HPDE6-E6E7 (cell line): Measurements from ENCODE around the gene NTF4.
"Not testable (repeated sequence)": the region's sequence is repeated elsewhere in the genome, so short reads cannot be mapped to it uniquely, and the experiment has no call there.

Experiments
- DNase-seq: peaks from one replicate; pipeline ENCODE4 v3.0.0; 2011; ENCODE audit warnings: missing footprints; ENCODE audit errors: extremely low spot score

The NTF4 gene

DNA sequence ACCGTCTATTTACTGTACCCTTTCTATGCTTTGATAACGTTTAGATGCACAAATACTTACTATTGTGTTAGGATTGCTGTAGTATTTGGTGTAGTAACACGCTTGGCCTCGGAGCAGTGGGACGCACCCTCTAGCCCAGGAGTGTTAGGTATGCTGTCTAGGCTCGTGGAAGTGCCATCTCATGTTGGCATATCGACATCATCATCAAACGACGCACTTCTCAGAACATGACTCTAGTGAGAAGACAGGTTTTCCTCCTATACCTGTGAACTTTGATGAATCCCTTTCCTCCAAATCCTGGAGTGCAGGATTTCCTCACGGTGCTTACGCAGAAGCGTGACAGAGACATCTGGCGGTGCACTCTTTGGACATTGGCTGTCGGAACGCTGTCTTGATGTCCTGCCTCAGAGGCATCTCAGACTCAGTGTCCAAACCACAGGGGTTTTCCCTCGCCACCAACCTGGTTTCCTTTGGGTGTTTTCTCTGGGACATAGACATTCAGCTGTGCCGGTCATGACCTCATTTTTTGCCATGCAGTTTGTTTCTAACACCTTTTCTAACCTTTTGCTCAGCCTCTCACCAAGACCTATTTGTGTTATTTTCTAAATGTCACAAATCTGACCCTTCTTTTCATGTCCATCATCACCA lies 26.9 kb upstream of the NTF4 start:
- DNase-seq = no peak

DNA sequence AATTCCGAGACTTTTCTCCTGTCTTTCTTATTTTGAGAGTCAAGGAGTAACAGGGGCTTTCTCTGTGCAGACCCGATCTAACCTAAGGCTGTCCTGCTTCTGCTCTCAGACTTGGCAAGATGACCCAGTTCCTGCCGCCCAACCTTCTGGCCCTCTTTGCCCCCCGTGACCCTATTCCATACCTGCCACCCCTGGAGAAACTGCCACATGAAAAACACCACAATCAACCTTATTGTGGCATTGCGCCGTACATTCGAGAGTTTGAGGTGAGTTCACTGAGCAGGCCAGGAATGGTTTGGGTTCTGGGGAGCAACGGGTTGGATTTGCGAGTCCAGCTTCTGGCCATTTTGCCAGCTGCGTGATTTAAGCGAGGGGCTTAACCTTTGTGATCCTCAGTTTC lies 21.7 kb upstream of the NTF4 start:
- DNase-seq = no peak

DNA sequence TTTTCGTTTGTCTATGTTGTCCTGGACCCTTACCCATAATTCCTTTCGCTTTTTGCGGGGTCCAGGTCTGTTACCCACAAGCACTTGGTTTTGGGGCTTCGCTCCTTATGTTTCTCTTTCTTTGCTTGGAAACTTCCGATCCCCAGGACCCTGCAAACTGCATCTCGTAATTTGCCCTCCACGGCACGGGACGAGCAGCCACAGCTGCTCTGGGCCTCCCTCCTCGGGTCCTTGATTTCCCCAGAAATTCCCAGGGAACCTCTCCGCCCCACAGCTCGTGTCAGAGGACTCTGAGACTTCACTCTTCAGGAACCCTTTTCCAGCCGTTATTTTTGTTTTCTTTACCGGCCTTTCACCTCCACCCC lies 21.2 kb upstream of the NTF4 start:
- no peak for DNase-seq

DNA sequence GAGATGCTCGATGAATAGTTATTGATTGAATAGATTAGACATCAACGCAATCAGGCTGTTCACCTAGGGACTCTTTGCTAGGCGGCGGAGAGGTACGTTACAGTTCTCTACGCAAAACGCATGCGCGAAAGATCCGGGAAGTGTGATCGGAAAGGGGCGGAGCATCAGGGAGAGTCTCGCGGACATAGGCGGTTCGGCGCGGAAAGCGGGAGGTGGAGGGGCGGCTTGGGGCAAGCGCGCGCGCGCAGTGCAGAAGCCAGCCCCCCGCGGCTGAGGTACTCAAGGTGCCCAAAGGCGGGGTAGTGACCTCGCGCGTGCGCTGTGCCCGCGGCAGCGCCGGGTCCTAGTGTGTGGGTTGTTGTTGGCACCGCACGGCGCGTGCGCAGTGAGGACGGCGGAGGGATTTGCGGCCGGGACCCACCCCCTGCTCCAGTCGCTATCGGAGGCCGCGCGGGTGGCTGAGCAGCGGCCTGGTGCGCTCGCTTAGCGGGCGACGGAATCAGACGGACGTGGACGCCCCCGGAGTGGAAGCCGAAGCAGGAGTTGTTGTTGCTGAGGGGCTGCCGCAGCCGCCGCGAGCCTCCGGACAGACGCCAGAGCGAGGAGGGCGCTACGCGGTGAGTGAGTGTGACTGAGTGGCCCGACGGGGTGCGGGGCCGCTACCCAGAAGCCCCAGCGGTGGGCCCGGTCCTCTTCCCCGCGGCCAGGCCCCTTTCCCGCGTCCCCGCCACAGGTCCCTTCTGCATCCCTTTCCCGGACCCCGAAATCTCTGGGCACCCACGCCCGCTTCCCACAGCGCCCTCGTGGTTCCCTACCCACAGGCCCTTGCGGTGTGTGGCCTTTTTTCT lies 20.6 kb upstream of the NTF4 start, which contains the start of gene SNRNP70:
Gene SNRNP70 (plus strand): TSS at position 432 of the 848 bp plus-strand sequence. CDS start 964 bp downstream, outside the sequence.
- peak; percentile 100 for DNase-seq

DNA sequence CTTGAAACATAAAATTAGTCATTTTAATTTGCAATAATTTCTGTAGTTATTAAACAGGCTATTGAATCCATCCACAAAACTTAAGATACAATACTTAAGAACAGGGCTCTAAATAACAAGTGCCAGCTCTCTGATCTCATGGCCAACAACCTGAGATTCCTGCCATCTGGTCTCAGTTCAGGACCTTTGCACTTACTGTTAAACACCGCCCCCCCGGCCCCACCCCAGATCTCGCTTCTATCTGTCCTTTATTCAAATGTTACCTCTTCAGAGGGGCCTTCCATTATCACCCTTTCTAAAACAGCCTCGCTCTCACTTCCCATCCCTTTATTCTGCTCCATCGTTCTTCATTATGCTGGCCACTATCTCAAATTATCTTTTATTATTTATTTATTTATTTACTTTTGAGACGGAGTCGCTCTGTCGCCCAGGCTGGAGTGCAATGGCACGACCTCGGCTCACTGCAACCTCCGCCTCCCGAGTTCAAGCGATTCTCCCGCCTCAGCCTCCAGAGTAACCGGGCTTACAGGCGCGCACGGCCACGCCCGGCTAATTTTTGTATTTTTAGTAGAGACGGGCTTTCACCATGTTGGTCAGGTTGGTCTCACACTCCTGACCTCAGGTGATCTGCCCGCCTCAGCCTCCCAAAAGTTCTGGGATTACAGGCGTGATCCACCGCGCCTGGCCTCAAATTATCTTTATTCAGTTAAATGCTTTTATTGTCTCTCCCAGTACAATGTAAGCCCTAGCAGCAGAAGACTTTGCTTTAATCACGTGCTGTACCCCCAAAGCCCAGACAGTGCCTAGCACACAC lies 19.8 kb upstream of the NTF4 start:
- DNase-seq = no peak

DNA sequence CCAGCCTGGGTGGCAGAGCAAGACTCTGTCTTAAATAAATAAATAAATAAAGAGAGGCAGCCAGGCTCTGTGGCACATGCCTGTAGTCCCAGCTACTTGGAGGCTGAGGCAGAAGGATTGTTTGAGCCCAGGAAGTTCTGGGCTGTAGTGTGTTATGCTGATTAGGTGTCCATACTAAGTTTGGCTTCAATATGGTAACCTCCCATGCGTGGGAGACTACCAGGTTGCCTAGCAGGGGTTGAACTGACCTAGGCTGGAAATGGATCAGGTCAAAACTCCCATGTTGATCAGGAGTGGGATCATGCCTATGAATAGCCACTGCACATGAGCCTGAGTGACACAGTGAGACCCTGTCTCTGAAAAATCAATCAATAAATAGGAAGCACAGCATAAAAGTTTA lies 16.7 kb upstream of the NTF4 start:
- no peak for DNase-seq

DNA sequence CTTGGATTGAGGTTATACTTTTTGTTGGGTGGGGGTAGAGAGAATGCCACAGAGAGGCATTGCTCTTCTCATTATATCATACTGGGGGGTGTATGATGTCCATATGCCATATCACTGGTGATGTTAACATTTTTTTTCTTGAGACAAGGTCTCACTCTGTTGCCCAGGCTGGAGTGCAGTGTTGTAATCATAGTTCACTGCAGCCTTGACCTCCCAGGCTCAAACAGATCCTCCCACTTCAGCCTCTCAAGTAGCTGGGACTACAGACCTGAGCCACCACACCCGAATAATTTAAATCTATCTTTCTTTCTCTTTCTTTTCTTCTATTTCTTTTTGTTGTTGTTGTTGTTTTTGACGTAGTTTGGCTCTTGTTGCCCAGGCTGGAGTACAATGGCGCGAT lies 15.8 kb upstream of the NTF4 start:
- no peak for DNase-seq

DNA sequence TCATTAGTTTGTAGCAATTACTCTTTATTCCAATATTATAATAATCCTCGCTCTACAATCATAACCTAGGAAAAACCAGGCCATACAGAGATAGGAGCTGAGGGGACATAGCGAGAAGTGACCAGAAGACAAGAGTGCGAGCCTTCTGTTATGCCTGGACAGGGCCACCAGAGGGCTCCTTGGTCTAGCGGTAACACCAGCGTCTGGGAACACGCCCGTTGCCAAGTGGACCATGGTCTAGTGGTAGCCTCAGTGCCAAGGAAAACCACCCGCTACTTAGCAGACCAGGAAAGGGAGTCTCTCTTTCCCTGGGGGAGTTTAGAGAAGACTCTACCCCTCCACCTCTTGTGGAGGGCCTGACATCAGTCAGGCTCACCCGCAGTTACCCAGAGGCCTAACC lies 10.3 kb upstream of the NTF4 start:
- DNase-seq = not testable (repeated sequence)

DNA sequence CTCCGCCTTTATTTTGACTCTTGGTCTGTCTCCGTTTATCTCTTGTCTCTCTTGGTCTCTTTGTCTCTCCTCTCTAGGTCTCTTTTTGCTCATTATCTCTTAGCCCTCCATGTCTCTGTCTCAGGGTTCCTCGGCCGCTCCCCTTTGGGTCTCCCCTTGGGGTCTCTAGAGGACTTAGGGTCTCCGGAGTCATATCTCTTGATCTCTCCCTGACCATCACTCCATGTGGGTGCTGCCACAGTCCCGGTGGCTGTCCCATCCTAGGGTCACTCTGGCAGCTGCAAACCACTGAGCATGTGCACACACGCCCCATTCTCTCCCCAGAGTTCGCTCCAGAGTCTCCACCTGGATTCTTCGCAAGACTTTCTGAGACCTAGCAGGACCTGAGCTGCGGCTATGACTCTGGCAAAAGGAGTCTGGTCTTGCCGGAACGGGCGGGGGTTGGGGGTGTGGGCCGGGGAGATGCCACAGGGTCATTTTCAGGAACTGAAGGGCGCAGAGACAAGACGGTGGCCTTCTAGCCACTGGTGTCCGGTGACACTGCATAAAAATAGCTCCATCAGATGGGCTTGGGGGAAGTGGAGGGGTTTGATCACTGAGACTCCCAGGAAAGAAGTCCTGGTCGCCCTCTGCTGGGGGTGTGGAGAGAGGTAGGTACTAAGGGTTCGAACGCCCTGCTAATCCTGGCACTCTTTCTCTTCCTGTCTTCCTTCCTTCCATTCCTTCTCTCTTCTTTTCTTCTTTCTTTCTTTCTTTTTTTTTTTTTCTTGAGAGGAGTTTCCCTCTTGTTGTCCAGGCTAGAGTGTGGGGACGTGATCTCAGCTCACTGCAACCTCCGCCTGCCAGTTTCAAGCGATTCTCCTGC lies 9.1 kb upstream of the NTF4 start:
- DNase-seq = no peak

DNA sequence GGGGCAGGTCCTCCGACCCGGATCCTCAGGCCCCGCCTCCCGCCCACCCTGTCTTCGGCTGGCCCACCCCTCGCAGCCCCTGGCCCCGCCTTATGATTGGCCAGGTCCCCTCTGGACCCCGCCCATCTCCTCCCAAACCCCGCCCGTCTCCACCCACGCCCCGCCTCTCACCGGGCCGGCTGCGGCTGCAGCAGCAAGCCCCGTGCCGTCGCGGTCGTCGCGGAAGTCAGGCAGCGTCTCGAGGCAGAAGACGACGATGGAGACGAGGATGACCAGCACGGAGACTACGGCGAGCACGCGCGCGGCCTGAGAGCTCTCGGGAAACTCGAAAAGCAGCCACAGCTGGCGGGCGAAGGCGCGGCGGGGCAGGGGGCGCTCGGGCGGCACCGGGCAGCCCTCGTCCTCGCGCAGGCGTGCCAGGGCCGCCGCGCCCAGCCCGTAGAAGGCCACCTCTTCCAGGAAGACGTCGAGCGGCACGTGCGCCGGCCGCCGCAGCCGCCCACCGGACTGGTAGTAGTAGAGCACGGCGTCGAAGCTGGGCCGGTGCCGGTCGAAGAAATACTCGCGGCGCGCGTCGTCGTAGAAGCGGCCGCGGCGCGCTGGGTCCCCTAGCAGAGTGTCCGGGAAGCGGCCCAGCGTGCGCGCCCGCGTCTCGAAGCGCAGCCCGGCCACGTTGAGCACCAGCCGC lies 7.4 kb upstream of the NTF4 start:
- DNase-seq = no peak

DNA sequence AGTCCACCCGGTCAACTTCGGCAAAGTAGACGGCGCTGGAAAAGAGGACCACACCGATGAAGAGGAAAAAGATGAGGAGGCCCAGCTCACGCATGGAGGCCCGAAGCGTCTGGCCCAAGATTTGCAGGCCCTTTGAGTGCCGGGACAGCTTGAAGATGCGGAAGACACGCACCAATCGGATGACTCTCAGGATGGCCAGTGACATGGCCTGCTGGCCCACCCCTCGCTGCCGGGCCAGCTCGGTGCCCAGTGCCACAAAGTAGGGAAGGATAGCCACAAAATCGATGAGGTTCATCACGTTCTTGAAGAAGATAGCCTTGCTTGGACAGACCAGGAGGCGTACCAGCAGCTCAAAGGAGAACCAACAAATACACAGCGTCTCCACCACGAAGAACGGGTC lies 5.8 kb upstream of the NTF4 start:
- DNase-seq = no peak

DNA sequence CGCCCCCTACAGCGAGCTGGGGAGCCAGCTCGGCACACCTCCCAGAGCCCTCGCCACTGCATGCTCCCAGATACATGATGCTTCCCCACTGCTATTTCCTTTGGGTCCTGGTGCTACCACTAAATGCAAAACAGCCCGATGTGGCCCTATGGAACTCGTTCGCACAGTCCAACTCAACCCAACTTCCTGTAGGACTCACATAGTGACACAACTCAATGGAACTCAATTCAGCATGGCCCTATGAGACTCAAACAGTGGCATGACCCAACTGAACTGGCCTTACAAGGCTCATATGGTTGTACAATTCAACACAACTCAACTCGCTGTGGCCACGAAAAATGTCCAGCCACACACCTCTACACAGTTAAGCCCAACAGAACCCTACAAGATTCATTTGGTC lies 4.4 kb upstream of the NTF4 start:
- no peak for DNase-seq

DNA sequence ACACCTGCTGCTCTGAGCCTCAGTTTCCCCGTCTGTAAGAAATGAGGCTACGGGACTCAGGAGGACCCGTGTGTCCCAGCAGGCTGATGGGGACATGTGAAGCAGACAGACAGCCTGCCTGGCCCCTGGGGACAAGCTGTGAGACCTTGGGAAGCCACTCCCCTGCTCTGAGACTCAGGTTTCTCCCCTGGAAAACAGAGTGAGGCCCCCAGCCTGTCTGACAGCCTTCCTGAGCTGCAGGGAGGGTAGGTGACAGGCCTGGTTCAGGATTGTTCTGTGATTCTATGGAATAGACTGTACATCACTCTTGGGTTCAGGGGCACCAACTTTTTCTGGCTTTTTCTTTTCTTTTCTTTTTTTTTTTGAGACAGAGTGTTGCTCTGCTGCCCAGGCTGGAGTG lies 2.9 kb upstream of the NTF4 start:
- no peak for DNase-seq

DNA sequence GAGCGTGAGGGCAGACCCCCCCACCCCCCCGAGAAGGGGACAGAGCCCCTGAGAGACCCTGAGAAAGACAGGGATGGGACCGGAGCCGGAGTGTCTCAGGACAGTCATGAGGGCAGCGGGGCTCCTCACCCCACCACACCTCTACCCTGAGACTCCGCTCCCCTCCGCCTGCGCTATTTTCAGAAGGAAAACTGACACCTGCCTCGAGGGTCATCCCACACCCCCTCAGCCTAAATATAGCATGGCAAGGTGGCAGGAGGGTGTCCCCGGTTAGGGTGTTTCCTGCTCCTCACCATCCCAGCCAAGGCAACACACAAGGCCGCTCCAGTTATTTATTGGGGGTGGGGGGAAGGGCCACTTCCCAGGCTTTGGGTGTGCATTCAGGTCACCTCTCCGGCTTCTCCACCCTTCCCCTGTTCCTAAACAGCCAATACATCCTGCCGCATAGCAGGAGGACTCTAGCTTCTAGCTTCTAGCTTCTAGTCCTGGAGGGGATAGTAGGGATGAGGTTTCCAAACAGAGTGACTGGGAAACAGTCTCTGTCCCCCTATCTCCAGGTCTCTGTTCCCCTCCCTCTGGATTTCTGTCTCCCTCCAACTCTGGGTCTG lies 1.4 kb upstream of the NTF4 start:
- no peak for DNase-seq

DNA sequence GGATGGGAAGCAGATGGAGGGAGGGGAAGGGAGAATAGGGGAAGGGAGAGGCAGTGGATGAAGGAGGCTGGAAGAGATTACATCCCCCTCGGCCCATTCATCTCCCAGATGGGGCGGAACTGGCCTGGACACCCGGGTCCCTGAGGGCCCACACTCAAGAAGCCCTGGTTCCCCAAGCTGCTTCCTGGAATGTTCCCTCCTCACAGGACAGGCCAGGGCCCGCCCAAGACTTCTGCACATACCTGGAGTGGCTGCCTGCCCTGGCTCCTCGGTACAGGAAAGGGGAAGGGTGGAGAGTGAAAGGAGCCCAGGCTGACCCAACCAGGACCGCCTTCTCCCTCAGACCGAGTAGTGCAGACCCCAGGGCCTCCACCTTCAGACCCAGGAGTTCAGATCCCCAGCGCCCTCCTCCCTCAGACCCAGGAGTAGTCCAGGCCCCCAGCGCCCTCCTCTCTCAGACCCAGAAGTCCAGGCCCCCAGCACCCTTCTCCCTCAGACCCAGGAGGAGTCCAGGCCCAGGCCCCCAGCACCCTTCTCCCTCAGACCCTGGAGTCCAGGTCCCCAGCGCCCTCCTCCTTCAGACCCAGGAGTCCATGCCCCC lies 489 bp downstream of the NTF4 start:
- peak; percentile 84 for DNase-seq

DNA sequence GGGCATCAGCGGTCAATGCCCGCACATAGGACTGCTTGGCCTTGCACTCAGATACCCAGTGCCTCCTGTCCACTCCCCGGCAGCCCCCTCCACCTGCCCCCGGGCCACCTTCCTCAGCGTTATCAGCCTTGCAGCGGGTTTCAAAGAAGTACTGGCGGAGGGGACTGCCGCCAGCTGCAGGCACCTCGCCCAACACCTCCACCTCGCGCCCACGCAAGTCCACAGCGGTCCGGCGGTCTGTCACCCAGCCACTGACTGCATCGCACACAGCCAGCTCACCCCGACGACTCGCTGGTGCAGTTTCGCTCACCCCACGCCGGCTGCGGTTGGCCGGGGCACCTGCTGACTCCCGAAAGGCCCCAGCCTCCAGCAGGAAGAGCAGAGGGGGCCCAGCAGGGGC lies 3.2 kb downstream of the NTF4 start:
- no peak for DNase-seq

DNA sequence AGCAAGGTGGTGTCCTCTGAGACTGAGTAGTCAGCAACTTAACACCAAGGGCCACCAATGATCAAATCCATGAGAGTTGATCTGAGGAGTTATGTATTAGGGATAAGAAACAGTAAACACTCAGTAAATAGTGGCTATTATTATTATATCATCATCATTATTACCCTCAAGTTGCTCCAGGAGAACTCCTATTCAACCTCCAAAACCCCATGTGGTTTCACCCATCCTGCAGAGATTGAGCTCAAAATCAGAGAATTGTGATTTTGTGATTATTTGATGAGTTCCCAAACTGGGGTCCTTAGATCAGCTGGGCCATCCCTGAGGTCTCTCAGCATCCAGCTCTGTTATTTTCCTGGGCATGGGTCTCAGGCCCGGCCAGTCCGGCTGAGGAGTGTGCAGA lies 3.6 kb downstream of the NTF4 start:
- DNase-seq = no peak

DNA sequence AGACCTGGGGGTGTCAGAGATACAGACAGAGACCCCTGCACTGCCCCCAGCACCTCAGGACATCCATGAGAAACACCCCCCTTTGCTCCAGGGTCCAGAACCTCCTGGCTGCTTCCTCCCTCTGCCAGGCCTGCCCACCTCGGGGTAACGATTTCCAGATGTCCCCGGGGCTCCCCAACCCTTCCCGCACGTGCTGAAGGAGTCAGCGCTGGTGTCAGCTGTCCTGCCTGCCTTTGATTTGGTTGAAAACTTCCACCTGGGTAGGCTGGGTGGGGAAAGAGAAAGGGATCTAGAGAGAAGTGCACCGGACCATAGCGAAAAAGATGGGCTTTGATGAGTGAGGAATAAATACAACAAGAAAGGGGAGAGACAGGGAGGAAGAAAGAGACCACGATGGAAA lies 5.6 kb downstream of the NTF4 start:
- DNase-seq = no peak

DNA sequence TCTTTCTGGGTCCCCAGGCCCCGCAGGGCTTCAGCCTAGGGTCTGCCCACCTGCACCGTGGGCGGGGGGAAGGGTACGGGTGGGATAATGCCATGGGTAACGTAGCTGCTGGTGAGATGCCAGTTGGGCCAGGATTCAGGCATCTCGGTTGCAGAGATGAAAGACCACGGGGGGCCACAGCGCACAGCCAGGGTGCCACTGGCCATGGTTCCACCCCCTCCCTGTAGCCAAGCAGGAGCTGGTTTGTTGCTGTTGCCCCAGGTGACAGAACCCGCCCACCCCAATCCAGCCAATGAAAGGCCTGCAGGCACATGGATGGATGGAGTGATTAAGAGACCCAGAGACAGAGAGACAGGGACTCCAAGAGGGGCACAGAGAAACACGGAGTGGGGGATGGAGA lies 6.1 kb downstream of the NTF4 start:
- DNase-seq = no peak

DNA sequence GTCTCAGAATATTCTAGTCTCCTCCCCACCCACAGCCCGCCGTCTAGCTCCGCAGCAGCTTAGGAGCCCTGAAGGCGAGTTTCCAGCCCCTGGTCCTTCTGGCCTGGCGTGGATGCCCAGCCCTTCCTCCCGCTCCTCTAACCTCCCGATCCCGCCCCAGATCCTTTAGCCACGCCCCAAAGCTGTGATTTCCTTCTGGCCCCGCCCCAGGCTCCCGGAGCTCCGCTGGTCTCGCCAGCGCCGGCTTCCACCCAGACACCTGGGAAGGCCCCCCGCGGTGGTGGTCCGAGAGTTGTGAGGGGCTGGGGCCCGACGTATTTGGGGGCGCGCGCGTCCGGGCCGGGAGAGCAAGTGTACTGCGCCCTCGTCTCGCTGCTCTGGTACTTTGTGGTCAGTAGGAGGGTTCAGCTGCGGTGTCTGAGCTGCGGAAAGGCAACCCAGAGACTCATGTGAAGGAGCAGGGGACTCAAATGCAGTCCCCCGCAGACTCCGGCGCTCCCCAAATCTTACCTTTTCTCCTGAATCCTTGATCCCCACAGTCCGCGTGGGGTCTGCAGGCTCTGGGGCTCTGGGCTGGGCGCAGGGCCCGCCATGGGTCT lies 6.9 kb downstream of the NTF4 start, which contains the start of gene CGB7:
Gene CGB7 (minus strand): TSS at position 114 of the 599 bp plus-strand sequence. CDS start 2,374 bp downstream, outside the sequence.
- peak; percentile 74 for DNase-seq
